Stimulated activated CD8-positive, alpha-beta memory T cell treated with anti-CD3 and anti-CD28 coated beads, Interleukin-7, amount 100 ng/mL, for 24 hours (primary cell): ENCODE measurements around the gene ACSL5.
"Not testable (repeated sequence)": the region's sequence is repeated elsewhere in the genome, so short reads cannot be mapped to it uniquely, and the experiment has no call there.

Experiments used
- DNase-seq: peaks from one replicate; pipeline ENCODE4 v3.0.0-alpha.2; 2020; ENCODE audit warnings: low read depth

Gene ACSL5

DNA sequence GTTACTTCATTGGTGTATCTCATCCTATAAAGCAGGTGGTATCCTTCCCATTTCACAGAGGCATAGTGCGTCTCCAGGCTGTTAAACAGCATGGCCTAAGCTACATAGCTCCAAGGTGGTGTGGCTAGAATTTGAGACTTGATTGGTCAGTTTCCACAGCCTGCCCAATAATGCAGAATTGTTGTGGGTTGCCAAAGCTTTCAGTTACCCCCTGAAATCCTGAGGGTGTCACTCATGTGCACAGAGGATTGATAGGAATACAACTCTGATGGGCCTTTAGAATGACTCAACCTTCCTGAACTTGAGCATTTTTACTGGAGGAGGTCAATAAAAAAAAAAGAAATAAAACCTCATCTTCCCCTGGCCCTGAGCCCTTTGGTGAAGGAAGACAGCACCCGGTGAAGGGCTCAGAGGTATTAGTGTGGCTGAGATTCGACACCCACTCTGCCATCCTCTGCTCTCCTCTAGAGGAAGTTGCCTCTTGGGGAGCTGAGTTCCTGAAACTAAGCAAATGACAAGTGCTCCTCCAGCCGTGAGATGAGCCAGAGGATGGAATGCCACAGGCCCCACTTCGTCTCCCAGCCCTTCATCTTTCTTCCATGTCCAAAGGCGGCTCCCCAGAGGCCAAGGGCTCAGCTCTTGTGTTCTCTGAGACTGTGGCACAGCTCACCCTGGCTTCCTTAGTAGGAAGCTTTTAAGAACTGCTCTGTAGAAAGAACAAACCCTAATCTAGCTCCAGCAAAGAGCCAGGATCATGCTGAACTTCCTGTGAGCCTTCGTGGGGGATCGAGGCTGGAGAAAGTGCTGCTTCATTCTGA is 1.0 kb downstream of the ACSL5 start:
- no peak for DNase-seq

DNA sequence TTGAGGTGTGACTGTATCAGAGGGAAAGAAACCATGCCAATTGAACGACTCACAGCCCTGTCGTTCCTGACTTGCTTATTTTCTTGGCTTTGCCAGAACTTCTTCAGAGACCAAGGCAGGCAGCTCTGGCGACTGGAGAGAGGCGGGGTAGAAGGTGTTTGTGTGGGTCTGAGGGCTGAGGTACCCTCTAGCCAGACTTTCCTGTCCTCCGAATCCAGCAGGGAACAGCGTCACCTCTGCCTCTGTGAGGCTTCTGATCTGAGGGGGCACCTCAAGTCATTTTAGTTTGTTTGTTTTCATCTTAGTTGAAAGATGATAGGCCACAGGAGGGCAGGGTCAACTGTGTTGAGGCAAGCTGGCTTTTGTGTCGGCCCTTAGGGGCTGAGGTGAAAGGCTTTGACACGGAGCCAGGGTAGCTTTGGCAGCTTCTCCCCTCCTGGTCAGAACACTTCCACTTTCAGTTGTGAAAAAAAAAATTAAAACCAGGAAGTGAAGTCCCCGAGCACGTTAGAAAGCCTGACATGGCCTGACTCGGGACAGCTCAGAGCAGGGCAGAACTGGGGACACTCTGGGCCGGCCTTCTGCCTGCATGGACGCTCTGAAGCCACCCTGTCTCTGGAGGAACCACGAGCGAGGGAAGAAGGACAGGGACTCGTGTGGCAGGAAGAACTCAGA is 1.9 kb downstream of the ACSL5 start:
- no peak for DNase-seq

DNA sequence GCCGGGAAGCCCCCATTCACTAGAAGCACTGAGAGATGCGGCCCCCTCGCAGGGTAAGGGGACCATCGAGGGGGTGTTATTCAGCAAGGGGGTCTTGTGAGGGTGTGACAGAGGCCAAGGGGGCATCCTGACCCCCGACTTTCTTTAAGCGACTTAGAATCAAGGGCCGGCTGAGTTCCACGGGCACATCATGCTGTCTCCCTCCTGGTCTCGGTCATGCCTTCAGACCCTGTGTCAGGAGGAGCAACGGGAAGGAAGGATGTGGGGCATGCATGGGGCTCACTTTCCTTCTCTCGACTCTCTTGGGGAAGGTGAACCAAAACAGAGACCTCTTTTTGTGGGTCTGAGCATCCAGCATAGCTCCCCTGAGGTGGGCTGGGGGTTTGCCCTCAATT is 2.5 kb downstream of the ACSL5 start:
- no peak for DNase-seq

DNA sequence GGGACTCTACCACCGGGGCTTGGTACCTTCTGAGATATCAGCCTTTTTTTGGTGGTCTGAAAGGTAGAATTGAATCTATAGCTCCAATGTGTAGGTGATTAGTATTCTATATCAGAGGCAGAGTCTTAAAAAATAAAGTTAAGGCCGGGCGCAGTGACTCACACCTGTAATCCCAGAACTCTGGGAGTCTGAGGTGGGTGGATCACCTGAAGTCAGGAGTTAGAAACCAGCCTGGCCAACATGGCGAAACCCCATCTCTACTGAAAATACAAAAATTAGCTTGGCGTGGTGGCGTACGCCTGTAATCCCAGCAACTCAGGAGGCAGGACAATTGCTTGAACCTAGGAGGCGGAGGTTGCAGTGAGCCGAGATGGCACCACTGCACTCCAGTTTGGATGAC is 3.2 kb downstream of the ACSL5 start:
- not testable (repeated sequence) for DNase-seq

DNA sequence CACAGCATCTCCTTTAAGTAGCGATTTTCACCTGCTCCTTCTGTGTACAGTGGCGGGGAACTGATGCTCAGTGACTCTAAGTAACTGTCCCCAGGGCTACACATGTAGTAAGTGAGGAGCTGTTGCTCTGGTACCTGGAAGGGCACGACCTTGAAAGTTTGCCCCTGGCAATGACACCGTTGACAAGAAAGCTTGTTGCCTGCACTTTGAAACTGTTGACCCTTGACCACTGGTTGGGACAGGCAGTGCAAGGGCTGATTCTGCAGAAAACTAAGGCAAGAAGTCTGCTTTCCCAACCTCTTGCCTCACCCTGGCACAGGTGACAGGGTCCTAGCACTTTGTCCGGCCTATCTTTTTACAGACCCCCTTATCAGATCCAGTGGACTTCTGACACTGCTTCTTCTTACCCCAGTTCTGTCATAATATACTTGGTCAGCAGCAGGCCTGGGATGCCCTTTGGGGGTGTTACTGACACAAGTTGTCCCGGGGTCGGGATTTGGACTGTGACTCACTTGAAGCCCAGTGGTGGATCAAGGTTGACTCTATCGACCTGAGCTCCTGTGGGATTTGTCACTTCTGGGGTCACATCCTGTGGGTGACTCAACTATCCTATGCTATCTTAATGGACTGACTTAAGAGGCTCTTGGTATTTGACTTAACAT is 5.8 kb downstream of the ACSL5 start:
- DNase-seq: no peak

DNA sequence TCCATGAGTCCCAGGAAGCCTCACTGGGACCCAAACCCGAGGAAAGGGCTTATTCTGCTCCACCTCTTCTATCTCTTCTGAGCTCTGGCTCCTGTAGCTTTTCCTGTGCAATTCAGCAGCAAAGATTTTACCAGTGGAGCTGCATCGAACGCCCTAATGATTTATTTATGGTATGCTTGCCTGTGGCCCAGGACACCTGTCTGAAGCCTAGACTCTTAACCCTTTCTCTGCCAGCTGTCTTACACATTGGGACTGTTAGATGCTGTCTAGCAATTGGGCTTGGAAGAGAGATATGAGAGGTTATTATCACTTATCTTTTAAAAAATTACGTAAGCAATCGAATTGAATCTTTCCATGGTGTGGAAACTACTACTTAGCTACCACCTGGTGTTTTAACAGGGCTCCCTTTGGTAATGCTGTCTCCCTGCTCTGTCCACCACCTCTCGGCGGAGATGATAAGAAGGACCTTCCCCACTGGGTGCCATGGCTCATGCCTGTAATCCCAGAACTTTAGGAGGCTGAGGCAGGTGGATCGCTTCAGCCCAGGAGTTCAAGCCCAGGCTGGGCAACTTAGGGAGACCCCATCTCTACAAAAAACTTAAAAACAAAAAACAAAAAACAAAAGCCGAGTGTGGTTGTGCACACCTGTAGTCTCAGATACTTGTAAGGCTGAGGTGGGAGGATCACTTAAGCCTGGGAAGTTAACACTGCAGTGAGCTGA is 8.8 kb downstream of the ACSL5 start:
- no peak for DNase-seq

DNA sequence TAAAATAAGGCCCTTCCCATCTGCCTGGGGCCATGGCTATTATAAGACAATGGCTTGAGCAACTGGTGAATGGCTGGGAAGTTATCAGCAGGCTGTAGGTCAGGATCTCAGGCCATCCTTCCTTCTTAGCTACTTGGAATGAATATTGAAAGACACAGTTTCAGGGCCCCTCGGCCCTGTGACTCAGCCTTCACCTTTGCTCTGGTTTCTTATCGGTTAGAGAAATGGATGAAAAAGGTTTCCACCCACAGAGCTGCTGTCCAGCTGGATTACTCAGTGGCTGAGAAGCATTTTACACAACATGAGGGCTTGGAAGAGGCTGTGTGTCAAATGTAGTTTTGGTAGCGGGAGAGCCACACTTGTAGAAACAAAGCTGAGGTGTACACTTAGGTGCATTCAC is 9.4 kb downstream of the ACSL5 start:
- no peak for DNase-seq

DNA sequence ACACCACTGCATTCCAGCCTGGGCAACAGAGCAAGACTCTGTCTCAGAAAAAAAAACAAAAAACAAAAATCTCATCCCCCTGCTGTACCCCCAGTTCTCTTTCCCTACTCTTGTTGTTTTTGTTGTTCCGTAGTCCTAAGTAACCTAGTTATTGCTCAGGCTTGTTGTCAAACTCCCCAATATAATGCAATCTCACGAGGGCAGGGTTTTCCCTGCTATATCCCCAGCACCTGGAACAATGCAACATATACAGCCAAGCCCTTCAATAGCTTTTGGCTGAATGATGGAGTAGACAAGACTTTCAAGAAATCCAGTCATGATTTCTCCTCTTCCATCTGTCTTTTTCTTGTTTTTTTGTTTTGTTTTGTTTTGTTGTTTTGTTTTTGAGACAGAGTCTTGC is 10.2 kb downstream of the ACSL5 start:
- no peak for DNase-seq

DNA sequence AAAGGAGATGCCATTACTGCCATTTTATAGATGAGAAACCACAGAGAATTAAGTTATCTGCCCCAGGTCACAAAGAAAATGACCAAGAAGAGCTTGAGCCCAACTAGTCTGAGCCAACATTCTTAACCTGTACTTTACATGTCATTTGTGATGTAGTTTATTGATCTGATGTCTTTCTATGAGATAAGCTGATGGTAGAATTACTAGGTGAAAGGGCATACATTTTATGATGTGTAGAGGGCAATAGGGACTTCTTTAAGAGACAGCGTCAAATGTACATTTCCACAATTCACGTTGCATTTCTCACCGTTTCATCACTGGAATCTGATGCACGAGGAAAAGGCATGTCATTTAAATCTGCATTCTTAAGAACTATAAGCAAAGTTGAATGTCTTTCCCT is 11.3 kb downstream of the ACSL5 start:
- no peak for DNase-seq

DNA sequence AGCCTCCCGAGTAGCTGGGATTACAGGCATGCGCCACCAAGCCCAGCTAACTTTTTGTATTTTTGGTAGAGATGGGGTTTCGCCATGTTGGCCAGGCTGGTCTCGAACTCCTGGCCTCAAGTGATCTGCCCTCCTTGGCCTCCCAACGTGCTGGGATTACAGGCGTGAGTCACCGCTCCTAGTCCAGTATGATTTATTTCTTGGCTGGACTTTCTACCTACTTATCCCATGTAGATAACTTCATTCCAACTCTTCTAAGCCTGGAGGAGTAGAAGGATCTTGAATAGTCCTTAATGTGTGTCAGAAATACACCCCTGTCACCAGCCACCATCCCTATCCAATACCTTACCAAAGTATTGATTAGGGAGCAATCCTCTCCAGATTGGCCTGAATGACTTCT is 14.1 kb downstream of the ACSL5 start:
- not testable (repeated sequence) for DNase-seq

DNA sequence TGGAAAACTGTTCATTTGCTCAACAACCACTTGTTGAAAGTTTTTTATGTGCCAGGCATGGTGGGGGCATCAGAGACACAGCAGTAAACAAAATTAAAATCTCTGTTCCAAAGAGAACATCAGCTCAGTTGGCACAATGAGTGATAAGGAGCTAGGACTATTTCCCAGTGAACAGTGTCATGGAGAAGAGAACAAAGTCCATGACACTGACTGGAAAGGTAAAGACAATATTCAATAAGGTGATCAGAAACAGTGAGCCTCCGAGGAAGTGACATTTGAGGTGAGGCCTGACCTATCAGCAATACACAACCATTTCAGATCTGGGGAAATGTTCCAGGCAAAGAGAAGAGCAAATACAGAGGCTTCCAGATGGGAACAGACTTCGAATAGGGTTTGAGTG is 14.6 kb downstream of the ACSL5 start:
- no peak for DNase-seq

DNA sequence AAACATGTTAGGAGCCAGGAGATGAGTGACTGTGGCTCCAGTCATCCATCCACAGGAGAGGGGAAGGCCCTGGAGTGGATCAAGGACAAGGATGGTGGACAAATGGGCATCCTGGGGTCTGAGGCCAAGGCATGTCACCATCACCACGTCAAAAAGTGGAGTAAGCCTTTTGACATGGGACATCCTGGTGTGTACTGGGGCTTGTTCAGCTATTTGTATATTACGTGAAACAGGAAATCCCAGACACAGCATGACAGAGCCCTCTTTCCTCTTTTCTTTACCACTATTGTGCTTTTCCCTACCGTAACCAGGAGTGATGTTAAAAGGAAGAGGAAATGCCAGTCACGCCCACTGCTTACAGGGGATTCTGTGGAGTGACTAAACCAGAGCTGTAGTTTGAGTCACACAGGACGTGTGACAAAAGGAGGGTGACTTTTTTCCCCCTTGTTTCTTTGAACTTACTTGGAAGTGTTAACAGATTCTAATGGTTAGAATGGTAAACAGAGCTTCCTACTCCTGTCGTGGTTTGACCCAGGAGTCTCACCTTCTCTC is 15.4 kb downstream of the ACSL5 start:
- peak; percentile 35 for DNase-seq

DNA sequence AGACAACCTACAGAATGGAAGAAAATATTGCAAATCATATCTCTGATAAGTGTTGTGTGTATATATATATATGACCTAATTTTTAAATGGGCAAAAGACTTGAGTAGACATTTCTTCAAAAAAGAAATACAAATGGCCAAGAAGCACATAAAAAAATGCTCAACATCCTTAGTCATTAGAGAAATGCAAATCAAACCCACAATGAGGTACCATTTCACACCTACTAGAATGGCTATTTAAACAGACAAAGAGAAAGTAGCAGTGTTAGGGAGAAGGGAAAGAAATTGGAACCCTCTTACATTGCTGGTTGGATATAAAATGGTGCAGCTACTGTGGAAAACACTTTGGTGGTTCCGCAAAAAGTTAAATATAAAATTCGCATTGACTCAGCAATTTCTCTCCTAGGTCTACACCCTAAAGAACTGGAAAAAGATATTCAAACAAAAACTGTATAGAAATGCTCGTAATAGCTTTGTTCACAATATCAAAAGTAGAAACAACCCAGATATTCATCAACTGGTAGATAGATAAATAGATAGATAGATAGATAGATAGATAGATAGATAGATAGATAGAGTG is 16.3 kb downstream of the ACSL5 start:
- DNase-seq: no peak

DNA sequence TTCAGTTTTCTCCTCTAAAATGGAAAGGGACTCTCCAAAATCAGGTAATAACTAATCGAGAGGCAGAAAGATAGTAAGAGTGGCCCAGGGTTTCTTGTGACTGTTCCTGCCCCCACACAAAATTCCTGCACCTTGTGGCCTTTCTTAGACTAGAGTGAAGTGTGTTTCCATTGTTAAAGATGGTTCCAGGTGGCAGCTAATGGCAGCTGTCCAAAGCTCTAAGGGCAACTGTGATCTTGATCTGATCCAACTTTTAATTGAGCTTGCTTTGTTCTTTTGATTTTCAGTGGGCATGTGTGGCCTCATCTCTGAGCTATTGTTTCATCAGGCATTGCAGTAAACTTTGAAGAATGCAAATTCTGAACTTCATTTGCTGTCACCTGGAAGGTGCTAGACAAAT is 19.4 kb downstream of the ACSL5 start:
- no peak for DNase-seq

DNA sequence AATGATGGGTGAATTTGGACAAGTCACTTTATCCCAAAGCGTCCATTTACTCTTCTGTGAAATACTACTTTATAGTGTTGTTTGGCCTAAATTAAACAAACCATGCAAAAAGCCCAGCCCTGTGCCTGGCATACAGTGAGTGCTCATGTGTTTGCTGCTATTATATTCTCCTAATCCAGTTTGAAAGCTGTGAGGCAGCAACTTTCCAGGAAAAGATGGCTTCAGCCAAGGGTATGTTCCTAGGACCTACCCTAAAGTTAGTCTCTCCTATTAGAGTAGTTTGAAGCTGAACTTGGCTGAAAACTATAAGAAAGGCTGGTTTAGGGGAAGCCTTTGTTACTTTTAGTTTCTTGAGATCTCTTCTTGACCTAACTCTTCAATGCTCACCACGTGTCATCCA is 19.9 kb downstream of the ACSL5 start:
- no peak for DNase-seq

DNA sequence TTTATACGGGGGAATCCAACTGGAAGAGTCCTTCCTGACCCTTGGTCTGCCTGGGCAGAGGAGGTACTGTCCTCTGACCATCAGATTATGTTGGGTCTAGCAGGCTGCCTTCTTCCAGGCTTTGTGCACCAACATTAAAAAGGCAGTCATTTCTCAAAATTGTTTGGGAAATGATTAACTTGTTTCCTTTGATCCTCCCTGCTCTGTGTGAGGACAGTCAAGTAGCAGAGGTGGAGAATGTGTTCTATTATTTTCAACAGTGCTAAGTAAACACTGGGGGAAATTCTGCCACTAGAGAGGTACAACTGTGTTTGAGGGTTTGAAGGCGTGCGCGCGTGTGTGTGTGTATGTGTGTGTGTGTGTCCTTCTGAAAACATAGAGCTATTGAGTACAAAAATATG is 20.6 kb downstream of the ACSL5 start:
- DNase-seq: no peak

DNA sequence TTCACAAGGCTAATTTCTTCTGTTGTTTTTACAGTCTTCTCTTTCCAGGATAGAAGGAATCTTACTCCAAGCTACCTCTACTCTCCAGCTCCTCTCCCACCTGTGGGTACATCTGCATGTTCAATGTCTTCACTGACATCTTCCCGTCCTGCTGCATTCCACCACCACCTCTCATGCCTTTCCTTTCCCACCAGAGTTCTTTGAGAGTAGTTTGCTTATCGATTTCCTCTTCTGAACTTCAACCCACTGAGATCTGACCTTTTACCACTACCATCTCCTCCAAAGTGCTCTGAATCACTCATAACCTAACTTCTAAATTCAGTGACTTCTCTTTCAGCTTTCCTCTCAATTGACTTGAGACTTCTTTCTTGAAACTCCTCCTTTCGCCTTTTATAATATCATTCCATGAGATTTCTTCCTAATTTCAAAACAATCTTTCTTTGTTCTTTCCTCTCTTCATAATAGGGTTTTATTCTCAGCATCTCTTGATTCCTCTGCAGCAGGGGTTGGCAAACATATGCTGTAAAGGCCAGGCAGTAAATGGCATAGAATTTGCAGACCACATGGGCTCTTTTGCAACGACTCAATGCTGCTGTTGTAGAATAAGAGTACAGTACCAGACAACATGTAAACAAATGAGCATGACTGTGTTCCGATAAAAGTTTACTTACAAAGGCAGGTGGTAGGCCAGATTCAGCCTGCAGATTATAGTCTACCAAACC is 22.1 kb downstream of the ACSL5 start:
- DNase-seq: no peak

DNA sequence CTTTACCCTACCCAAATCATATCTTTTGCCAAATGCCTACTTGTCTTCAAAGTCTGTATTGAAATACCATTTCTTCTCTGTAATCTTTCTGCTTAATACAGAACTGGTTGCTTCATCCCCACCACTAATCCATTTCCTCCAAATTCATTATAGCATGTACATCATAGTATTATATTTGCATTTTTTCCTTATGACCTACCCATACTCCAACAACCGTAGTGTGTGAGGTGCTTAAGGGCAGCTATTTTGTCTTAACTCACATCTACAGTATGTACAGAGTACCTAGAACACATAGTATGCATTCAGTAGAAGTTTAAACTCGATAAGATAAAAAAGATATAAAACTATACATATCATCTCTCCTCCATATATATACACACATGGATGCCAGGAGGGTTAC is 23.7 kb downstream of the ACSL5 start:
- no peak for DNase-seq

DNA sequence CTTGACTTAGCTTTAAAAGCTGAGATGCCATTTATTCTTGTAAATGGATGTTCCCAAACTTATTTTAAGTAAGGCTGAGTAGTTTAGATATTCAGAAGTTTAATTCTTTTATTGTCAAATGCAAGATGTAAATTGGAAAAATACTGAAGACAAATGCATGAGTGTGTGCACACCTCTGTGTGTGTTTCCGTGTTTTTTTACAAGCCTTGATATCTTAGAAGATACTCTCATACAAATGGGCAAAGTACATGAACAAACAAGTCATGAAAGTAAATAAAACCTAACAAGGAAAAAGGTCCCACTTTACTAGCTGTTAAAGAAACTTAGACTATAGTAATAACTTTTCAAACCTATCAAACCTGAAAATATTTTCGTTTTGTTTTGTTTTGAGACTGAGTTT is 29.0 kb downstream of the ACSL5 start:
- DNase-seq: no peak

DNA sequence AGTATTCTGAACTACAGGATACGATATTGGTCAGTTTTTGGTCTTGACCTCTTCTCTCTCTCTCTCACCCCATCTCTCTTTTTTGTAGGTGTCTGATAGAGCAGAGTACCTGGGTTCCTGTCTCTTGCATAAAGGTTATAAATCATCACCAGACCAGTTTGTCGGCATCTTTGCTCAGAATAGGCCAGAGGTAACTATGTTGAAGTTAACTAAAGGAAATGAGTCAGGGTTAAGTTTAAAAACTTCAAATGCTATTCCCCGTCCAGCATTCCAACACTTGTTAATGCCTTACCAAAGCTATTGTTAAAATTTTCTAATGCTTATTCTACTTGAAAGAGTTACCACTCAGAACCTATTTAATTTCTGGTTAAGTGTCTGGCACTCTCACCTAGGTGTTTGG is 30.7 kb downstream of the ACSL5 start:
- DNase-seq: no peak

DNA sequence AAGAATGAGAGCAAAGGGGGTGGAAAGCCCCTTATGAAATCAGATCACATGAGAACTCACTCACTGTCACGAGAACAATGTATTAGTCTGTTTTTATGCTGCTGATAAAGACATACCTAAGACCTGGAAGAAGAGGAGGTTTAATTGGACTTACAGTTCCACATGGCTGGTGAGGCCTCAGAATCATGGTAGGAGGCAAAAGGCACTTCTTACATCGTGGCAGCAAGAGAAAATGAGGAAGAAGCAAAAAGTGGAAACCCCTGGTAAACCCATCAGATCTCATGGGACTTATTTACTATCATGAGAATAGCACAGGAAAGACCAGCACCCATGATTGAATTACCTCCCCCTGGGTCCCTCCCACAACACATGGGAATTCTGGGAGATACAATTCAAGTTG is 32.9 kb downstream of the ACSL5 start:
- not testable (repeated sequence) for DNase-seq
